K562 (cell line): ENCODE measurements around the gene ATP5PD. TPM values are rescaled to one million over a fixed set of nuclear protein-coding genes. Genes with fewer than 3 reads are reported as not detected.

Experiments
- CBX3 ChIP-seq, 2 experiments: IDR thresholded peaks; 1 replicate in 1 of 2; 2 replicates in 1 of 2; pipeline ENCODE4 v1.6.1; 2012; ENCODE audit warnings: inconsistent platforms in 2 of 2, low read length in 2 of 2, borderline replicate concordance in 1 of 2, control low read depth in 1 of 2
- E2F1 ChIP-seq: sonication (generic); formaldehyde crosslinking; IDR thresholded peaks from 2 replicates; pipeline ENCODE4 v1.8.1; 2023; ENCODE audit warnings: mild to moderate bottlenecking, missing genetic modification reagents, moderate library complexity
- ETV6 ChIP-seq, 3 experiments: fragments of 150-350 bp in 1 of 3; sonication (generic) in 1 of 3; formaldehyde crosslinking in 1 of 3; IDR thresholded peaks; 2 replicates each; pipeline versions ENCODE4 v1.6.1 to v1.8.0; 2014 to 2022; ENCODE audit warnings: borderline replicate concordance in 2 of 3, low read depth in 2 of 3, antibody characterized with exemption in 1 of 3, low read length in 1 of 3, mild to moderate bottlenecking in 1 of 3, missing genetic modification reagents in 1 of 3
- FOS ChIP-seq: IDR thresholded peaks from 3 replicates; pipeline ENCODE4 v1.6.1; 2011; ENCODE audit not compliant: insufficient read length; ENCODE audit errors: extremely low read depth
- HDAC6 ChIP-seq: IDR thresholded peaks from 2 replicates; pipeline ENCODE4 v1.6.1; 2012; ENCODE audit warnings: low read depth, mild to moderate bottlenecking, control low read depth, inconsistent platforms, low read length, moderate library complexity
- HNRNPH1 ChIP-seq: fragments of 200-400 bp; formaldehyde crosslinking; optimal IDR thresholded peaks from 2 replicates; pipeline ENCODE3; 2017; ENCODE audit warnings: low read depth, mild to moderate bottlenecking, low read length, moderate library complexity
- NELFE ChIP-seq: IDR thresholded peaks from 2 replicates; pipeline ENCODE4 v1.6.1; 2011; ENCODE audit warnings: mild to moderate bottlenecking; ENCODE audit not compliant: insufficient read depth, insufficient read length
- NFE2L1 ChIP-seq: fragments of 450-650 bp; IDR thresholded peaks from 2 replicates; pipeline ENCODE4 v1.6.1; 2016; ENCODE audit warnings: missing genetic modification characterization, low read depth, mild to moderate bottlenecking, missing compliant biosample characterization, moderate library complexity, borderline replicate concordance
- RBM25 ChIP-seq: fragments of 200-400 bp; formaldehyde crosslinking; IDR thresholded peaks from 2 replicates; pipeline ENCODE4 v1.6.1; 2018; ENCODE audit warnings: low read length, low read depth, moderate library complexity; ENCODE audit not compliant: severe bottlenecking
- SFPQ ChIP-seq: fragments of 200-400 bp; formaldehyde crosslinking; IDR thresholded peaks from 2 replicates; pipeline ENCODE4 v1.6.1; 2017; ENCODE audit warnings: mild to moderate bottlenecking, low read depth, low read length, moderate library complexity
- ZNF316 ChIP-seq: fragments of 450-650 bp; IDR thresholded peaks from 2 replicates; pipeline ENCODE4 v1.6.1; 2016
- ZNF408 ChIP-seq: fragments of 250-450 bp; sonication (Bioruptor Pico); IDR thresholded peaks from 2 replicates; pipeline ENCODE4 v1.4.0; 2020; ENCODE audit warnings: low read depth, mild to moderate bottlenecking, moderate library complexity
- polyA plus RNA-seq, 8 experiments: library from polyadenylated mRNA; depleted of rRNA in 4 of 8; stranded (reverse) in 5 of 8; unstranded in 3 of 8; fragments of >200 nt; fragmentation: Nextera tagmentation in 2 of 8; fragmentation: Illumina TruSeq in 1 of 8; extraction: Ambion mirVana in 2 of 8; extraction: Trizol in 1 of 8; gene quantifications; 2 replicates each; pipeline versions ENCODE4 v1.2.1 to v1.2.3, GENCODE V29; 2011 to 2014; ENCODE audit warnings: inconsistent platforms in 1 of 8, missing spikeins in 1 of 8
- total RNA-seq, 7 experiments: library from RNA; depleted of rRNA in 6 of 7; stranded (reverse); fragments of >200 nt in 6 of 7; fragmentation: Illumina TruSeq in 2 of 7; extraction: Trizol in 2 of 7; gene quantifications; 2 replicates each; pipeline versions ENCODE4 v1.2.1 to v1.2.3, GENCODE V29; 2011 to 2021; ENCODE audit warnings: low replicate concordance in 1 of 7
- TF ChIP-seq, protein P1 (sequence below), 2 experiments: fragments of 450-650 bp; formaldehyde crosslinking in 1 of 2; IDR thresholded peaks; 2 replicates each; pipeline versions ENCODE4 v1.4.0 to v1.6.1; 2014 to 2020; ENCODE audit warnings: mild to moderate bottlenecking in 2 of 2, borderline replicate concordance in 1 of 2, low read depth in 1 of 2

ATP5PD gene
- total and polyA plus RNA-seq, 9 of the 15 experiments (the other 6 are each of a cell fraction or from before 2014, with no cell fraction given): 271 to 828 (median 432) TPM

DNA sequence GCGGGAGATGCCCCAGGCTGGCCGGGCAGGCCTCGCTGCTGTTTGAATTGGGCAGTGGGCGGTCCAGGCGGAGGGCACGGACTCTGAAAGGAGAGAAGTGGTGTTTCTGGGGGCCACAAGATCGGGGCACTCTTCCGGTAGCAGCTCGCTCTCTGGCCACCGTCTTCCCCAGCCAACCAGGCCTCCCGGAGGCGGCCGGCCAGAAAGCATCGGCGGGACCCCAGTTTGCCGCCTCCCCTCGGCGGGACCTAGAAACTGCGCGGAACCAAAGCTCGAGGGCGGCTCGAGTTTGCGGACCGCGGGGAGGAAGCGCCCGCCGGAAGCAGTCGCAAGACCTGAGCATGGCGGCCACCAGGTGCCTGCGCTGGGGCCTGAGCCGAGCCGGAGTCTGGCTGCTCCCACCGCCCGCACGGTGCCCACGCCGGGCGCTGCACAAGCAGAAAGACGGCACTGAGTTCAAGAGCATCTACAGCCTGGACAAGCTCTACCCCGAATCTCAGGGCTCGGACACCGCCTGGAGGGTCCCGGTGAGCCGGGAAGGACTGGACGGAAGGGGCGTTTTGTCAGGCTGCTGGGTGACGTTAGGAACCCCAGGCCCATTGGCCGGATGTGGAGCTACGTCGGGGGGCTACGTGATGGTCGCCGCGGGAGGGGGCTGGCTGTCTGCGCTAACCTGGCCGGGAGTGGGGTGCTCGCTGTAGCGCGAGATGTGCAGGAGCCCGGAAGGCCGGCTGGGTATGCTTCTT lies 34.2 kb downstream of the ATP5PD start, which contains the start of gene MRPL58 (continued):
- TF ChIP-seq, protein P1, sequence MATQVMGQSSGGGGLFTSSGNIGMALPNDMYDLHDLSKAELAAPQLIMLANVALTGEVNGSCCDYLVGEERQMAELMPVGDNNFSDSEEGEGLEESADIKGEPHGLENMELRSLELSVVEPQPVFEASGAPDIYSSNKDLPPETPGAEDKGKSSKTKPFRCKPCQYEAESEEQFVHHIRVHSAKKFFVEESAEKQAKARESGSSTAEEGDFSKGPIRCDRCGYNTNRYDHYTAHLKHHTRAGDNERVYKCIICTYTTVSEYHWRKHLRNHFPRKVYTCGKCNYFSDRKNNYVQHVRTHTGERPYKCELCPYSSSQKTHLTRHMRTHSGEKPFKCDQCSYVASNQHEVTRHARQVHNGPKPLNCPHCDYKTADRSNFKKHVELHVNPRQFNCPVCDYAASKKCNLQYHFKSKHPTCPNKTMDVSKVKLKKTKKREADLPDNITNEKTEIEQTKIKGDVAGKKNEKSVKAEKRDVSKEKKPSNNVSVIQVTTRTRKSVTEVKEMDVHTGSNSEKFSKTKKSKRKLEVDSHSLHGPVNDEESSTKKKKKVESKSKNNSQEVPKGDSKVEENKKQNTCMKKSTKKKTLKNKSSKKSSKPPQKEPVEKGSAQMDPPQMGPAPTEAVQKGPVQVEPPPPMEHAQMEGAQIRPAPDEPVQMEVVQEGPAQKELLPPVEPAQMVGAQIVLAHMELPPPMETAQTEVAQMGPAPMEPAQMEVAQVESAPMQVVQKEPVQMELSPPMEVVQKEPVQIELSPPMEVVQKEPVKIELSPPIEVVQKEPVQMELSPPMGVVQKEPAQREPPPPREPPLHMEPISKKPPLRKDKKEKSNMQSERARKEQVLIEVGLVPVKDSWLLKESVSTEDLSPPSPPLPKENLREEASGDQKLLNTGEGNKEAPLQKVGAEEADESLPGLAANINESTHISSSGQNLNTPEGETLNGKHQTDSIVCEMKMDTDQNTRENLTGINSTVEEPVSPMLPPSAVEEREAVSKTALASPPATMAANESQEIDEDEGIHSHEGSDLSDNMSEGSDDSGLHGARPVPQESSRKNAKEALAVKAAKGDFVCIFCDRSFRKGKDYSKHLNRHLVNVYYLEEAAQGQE (IDR thresholded peaks at IDR 0.05; ENCODE audit: borderline replicate concordance): no peak; the same call in 1 of the 2 replicates
- TF ChIP-seq, protein P1 (CRISPR knock-in tag; IDR thresholded peaks at IDR 0.05; ENCODE audit: low read depth): no peak
- no peak for TF ChIP-seq ETV6 (IDR thresholded peaks at IDR 0.05; ENCODE audit: borderline replicate concordance in 1 of 2, low read depth in 2 of 2, low read length in 1 of 2)
- TF ChIP-seq ETV6 (CRISPR knock-in tag; IDR thresholded peaks at IDR 0.05; ENCODE audit: borderline replicate concordance): no peak
- TF ChIP-seq SFPQ: no peak
- TF ChIP-seq NELFE: no peak
- TF ChIP-seq HDAC6: no peak
- no peak for TF ChIP-seq RBM25
- TF ChIP-seq CBX3 (IDR thresholded peaks at IDR 0.05; ENCODE audit: borderline replicate concordance in 1 of 2, low read length in 2 of 2): peak in 1 of 2 experiments; percentile 84; a peak in 2 of 3 replicates
- peak; percentile 81 for TF ChIP-seq E2F1 (CRISPR knock-in tag)
- no peak for TF ChIP-seq ZNF408 (CRISPR knock-in tag)
- TF ChIP-seq NFE2L1 (tag): no peak
- no peak for TF ChIP-seq HNRNPH1
- TF ChIP-seq FOS: no peak
- TF ChIP-seq ZNF316: no peak
